GM12892 (cell line): ENCODE measurements around the gene KIR3DL2.
"Not testable (repeated sequence)": the region's sequence is repeated elsewhere in the genome, so short reads cannot be mapped to it uniquely, and the experiment has no call there.

Source experiments
- DNase-seq: peaks from one replicate; pipeline ENCODE4 v3.0.0; 2011; ENCODE audit not compliant: insufficient read length
- FAIRE-seq: peaks from 2 replicates; lab custom pipeline; 2011; peaks lifted over from hg19 to GRCh38; lab: Jason Lieb, UNC
- POLR2A ChIP-seq: IDR thresholded peaks from 2 replicates; pipeline ENCODE4 v1.6.1; 2011; ENCODE audit warnings: low read depth, low read length, control low read depth
- POLR2AphosphoS5 ChIP-seq: IDR thresholded peaks from 2 replicates; pipeline ENCODE4 v1.6.1; 2011; ENCODE audit warnings: low read depth, low read length, control low read depth
- TAF1 ChIP-seq: IDR thresholded peaks from 2 replicates; pipeline ENCODE4 v1.6.1; 2011; ENCODE audit warnings: low read depth, mild to moderate bottlenecking, control low read depth, low read length, borderline replicate concordance

KIR3DL2 gene

DNA sequence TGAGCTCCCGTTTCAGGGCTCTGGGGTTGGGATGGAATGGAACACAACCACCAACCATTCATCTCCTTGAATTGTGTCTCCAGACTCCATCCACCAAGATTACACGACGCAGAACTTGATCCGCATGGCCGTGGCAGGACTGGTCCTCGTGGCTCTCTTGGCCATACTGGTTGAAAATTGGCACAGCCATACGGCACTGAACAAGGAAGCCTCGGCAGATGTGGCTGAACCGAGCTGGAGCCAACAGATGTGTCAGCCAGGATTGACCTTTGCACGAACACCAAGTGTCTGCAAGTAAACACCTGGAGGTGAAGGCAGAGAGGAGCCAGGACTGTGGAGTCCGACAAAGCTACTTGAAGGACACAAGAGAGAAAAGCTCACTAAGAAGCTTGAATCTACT is 39.3 kb downstream of the KIR3DL2 start:
- DNase-seq (no peak), FAIRE-seq (no peak)
- TF ChIP-seq TAF1 (no peak), POLR2A (no peak), POLR2AphosphoS5 (no peak)

DNA sequence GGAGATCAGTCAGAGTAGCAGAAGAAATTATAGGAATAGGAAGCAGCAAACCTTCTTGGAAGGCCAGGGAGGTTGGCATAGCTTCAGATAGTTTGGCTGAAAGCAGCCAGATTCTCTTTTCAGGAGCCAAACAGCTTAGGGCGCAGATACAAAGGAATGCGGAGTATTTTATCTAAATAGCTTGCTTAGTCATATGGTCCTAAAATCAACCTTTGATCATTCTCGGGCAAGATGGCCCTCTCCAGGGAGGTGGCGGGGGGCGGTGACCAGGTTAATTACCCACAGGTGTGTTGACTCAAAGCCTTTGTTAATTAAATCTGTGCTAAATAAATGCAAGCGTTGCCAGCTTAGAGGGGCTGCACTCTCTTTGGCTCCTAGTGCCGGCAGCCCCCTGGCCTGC is 43.2 kb downstream of the KIR3DL2 start:
- DNase-seq (no peak), FAIRE-seq (no peak)
- no peak for TF ChIP-seq POLR2AphosphoS5

DNA sequence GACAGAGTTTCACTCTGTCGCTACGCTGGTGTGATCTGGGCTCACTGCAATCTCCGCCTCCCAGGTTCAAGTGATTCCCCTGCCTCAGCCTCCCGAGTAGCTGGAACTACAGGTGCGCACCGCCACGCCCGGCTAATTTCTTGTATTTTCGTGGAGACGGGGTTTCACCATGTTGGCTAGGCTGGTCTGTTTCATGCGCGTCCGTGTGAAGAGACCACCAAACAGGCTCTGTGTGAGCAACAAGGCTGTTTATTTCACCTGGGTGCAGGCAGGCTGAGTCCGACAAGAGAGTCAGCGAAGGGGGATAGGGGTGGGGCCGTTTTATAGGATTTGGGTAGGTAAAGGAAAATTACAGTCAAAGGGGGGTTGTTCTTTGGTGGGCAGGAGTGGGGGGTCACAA is 43.9 kb downstream of the KIR3DL2 start:
- not testable (repeated sequence) for FAIRE-seq, DNase-seq

DNA sequence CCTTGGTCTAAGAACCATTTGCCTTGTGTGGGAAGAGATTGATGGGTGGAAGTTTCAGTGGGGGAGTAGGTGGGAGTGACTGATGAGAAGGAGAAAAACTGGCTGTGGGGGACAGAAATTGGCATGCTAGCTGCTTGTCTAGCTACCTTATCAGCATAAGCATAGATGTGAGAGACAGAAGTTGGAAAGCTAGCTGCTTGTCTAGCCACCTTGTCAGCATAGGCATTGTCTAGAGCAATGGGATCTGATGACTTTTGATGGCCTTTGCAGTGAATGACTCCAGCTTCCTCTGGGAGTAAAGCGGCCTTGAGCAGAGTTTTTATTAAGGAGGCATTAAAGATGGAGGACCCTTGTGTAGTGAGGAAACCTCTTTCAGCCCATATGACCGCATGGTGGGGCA is 45.8 kb downstream of the KIR3DL2 start:
- DNase-seq: no peak
- TF ChIP-seq POLR2AphosphoS5: no peak
- TF ChIP-seq POLR2A: no peak
- TF ChIP-seq TAF1: no peak
- FAIRE-seq: no peak

DNA sequence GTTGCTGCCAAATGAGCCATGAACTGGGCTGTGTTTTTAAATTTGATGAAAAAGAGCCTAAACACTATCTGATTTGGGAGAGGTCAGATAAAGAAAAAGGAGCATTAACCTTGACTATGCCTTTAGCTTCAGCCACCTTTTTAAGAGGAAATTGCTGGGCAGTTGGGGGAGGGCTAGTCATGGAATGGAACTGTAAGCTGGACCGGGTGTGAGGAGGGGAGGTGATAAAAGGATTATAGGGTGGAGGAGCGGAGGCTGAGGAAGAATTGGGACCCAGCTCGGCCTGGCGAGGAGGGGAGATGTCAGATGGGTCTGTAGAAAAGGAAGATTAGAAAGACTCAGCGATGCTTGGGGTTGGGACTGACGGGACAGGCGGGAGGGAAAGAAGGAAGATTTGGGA is 48.4 kb downstream of the KIR3DL2 start:
- FAIRE-seq, DNase-seq: not testable (repeated sequence)

DNA sequence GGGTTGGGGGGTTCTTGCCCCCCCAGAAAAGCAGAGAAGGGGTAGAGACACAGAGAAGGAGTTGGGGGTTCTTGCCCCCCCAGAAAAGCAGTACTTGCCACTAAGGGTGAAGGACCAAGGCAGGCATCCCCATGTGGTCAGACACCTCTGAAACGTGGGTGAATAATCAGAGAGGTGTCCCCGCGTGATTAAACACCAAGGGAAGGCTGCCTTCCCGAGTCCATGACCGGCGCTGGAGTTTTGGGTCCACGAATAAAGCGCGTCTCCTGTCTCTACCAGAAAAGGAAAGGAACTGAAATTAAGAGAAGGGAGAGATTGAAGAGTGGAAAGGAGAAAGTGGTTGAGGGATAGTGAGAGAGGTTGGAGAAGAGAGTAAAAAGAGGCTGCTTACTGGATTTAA is 49.4 kb downstream of the KIR3DL2 start:
- not testable (repeated sequence) for FAIRE-seq, DNase-seq

DNA sequence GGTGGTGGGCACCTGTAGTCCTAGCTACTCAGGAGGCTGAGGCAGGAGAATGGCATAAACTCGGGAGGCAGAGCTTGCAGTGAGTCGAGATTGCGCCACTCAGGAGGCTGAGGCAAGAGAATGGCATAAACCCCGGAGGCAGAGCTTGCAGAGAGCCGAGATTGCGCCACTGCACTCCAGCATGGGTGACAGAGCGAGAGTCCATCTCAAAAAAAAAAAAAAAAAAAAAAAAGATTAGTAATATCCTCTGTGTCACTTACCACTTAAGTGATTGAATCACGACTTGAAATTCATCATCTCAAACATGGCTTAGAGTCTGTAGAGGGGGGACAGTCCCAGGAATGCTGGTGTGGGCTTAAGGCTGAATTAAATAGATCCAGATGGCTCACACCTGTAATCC is 50.9 kb downstream of the KIR3DL2 start:
- FAIRE-seq, DNase-seq: not testable (repeated sequence)

DNA sequence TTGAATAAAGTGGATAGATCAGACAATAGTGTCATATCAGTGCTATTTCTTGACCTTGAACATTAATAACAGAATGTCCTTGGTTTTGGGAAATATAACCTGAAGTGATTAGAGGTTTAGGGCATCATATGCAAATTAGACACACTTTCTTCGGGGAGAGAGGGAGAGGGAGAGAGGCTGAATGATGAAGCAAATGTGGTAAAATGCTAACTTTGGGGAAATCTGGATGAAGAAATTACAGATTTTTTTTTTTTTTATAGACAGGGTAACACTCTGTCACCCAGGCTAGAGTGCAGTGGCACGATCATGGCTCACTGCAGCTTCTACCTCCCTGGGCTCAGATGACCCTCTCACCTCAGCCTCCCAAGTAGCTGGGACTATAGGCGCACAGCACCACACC is 51.8 kb downstream of the KIR3DL2 start:
- FAIRE-seq: no peak
- no peak for DNase-seq
- TF ChIP-seq POLR2A (no peak), POLR2AphosphoS5 (no peak), TAF1 (no peak)

DNA sequence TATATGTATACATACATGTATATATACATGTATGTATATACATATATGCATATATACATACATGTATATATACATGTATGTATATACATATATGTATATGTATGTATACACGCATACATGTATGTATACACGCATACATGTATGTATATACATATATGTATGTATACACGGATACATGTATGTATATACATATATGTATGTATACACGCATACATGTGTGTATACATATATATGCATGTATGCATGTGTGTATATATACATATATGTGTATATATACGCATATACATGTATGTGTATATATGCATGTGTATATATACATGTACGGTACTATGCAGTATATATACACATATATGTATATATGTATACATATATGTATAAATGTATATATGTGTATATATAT is 53.1 kb downstream of the KIR3DL2 start:
- FAIRE-seq: no peak
- no peak for DNase-seq
- TF ChIP-seq POLR2A (no peak), TAF1 (no peak), POLR2AphosphoS5 (no peak)

DNA sequence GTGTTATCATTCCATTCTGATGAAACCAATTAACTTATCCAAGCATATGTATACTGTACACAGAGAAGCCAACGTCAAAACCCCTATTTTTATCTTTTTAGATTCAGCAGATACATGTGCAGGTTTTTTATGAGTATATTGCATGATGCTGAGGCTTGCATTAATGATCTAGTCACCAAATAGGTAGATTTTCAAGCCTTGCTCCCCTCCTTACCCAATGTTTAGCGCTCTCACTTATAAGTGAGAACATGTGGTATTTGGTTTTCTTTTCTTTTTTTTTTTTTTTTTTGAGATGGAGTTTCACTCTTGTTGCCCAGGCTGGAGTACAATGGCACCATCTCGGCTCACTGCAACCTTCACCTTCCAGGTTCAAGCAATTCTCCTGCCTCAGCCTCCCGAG is 54.0 kb downstream of the KIR3DL2 start:
- FAIRE-seq, DNase-seq: not testable (repeated sequence)

DNA sequence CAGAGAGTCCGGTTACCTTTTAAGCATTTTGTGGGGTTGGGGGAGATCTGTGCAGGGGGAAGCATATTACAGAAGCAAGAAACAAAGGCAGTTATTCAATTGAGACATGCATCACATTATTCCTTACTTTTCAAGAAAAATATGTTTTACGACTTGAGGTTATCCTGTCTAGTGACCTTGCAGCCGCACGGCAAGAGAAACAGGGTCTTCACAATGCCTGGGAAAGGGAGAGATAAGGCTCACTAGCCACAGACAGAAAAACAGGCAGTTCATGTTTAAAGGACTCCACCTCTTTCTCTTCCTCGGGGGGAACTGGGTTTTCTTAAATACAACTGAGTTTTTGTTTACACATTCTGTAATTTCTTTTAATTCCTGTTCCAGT is 55.2 kb downstream of the KIR3DL2 start:
- TF ChIP-seq POLR2A: no peak
- no peak for TF ChIP-seq POLR2AphosphoS5
- TF ChIP-seq TAF1: no peak
- DNase-seq (no peak), FAIRE-seq (no peak)

DNA sequence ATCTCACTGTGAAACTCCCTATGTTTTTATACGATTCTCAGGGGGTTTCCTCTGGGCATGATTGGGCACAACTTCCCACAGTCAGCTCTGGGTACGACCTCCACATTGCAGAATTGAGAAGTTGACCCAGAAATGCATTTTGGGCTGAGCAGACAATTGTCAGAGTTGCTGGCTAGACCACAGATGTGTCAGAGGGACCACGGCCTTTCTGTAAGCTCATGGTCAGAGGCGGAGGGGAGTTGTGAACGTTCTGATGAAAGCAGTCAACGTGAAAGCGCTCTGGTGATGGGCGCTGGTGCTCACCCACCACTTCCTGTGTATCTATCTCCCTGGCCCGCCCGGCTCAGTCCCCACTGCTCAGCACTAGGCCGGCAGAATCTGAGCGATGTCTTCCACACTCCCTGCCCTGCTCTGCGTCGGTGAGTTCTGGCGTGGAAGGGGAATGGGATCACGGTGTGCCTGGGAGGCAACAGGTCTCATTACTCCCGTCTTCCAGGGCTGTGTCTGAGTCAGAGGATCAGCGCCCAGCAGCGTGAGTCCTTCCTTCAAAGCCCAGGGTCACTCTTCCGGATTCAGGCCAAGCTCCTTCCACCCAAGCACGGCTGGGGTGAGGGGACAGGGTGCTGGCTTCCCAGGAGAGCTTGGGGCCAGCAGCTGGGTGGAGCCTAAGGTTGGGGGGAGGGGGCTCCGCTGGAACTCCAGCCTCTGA is 55.7 kb downstream of the KIR3DL2 start, which contains the start of gene NCR1:
TSS of gene NCR1 (plus strand) at position 346 of the 709 bp plus-strand sequence. CDS start at position 386, 40 bp downstream.
- TF ChIP-seq POLR2A: no peak
- TF ChIP-seq TAF1: no peak
- TF ChIP-seq POLR2AphosphoS5: no peak
- DNase-seq: no peak
- FAIRE-seq: no peak

DNA sequence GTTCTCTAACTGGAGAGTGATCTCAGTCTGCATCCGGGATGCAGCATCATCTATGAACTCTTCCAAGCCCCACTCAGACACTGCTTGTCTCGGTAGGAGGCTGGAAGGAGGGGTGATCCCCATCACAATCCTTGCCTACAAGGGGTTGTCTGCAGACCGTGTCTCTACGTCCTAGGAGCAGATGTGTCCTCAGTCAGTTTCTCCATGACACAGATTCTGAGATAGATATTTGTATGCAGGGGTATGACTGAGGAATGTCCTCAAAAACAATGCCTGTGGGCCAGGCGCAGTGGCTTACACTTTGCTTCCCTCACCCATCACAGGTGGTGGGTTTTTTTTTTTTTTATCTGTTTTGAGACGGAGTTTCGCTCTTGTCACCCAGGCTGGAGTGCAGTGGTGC is 56.6 kb downstream of the KIR3DL2 start:
- no peak for FAIRE-seq
- TF ChIP-seq POLR2AphosphoS5 (no peak), TAF1 (no peak), POLR2A (no peak)
- no peak for DNase-seq

DNA sequence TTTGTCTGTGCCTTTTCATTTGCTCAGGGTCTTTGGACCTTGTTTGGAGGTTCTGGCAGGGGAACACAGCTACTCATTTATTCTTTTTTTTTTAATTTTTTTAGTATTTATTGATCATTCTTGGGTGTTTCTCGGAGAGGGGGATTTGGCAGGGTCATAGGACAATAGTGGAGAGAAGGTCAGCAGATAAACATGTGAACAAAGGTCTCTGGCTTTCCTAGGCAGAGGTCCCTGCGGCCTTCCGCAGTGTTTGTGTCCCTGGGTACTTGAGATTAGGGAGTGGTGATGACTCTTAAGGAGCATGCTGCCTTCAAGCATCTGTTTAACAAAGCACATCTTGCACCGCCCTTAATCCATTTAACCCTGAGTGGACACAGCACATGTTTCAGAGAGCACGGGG is 57.7 kb downstream of the KIR3DL2 start:
- not testable (repeated sequence) for FAIRE-seq, DNase-seq
